Liver (tissue), 3 donors: ENCODE data around the gene PLSCR3.
A peak's percentile ranks its signal among the peaks of the same experiment; 100 is the strongest.

Experiments
- CTCF ChIP-seq: fragments of 150-350 bp; IDR thresholded peaks from 2 replicates; pipeline ENCODE4 v1.5.1; 2017; ENCODE audit warnings: improper control_type of control experiment, low read depth, low read length; ENCODE audit not compliant: missing input control
- EGR1 ChIP-seq, 2 donors: IDR thresholded peaks; 2 replicates each; pipeline ENCODE4 v1.6.1; 2016 to 2018; ENCODE audit warnings: antibody characterized with exemption in 2 of 2, low read depth in 2 of 2
- HNF4A ChIP-seq, 2 donors: conservative IDR thresholded peaks; 2 replicates each; pipeline ENCODE4 v1.6.1; 2016; ENCODE audit warnings: antibody characterized with exemption in 2 of 2, mild to moderate bottlenecking in 2 of 2
- MAX ChIP-seq: IDR thresholded peaks from 2 replicates; pipeline ENCODE4 v1.6.1; 2016; ENCODE audit warnings: antibody characterized with exemption
- RAD21 ChIP-seq, 2 donors: IDR thresholded peaks; 2 replicates each; pipeline ENCODE4 v1.6.1; 2016; ENCODE audit warnings: antibody characterized with exemption in 2 of 2, mild to moderate bottlenecking in 2 of 2
- REST ChIP-seq: IDR thresholded peaks from 2 replicates; pipeline ENCODE4 v1.6.1; 2016; ENCODE audit warnings: antibody characterized with exemption, mild to moderate bottlenecking
- SP1 ChIP-seq: IDR thresholded peaks from 2 replicates; pipeline ENCODE4 v1.6.1; 2018; ENCODE audit warnings: antibody characterized with exemption, mild to moderate bottlenecking
- YY1 ChIP-seq: IDR thresholded peaks from 2 replicates; pipeline ENCODE4 v1.6.1; 2016; ENCODE audit warnings: antibody characterized with exemption, mild to moderate bottlenecking
- donor health status: healthy.
- donor health status: healthy.

- peak; percentile 83 for TF ChIP-seq CTCF
- peak; percentile 86 to 93 for TF ChIP-seq RAD21 (IDR thresholded peaks at IDR 0.05)
- no peak for TF ChIP-seq MAX
- TF ChIP-seq REST, result no peak
- no peak for TF ChIP-seq HNF4A (conservative IDR thresholded peaks at IDR 0.05)
- no peak for TF ChIP-seq EGR1 (IDR thresholded peaks at IDR 0.05; ENCODE audit: low read depth in 2 of 2)
- TF ChIP-seq YY1, result no peak
- TF ChIP-seq SP1, result no peak
Observed at GRCh38 chr17:7356072-7356549, 38.2 kb downstream of the PLSCR3 start.
